Natural killer cell (primary cell): ENCODE results near the gene FBXO44. TPM values are rescaled to one million over a fixed set of nuclear protein-coding genes. Genes with fewer than 3 reads are reported as not detected.

Experiments used
- ATAC-seq, 3 donors: fragments of 150-1000 bp in 2 of 3; fragments of 200-7000 bp in 1 of 3; cut with Tn5 transposase; 1 replicate in 1 of 3; 2 replicates in 2 of 3; pipeline ENCODE4 v1.10.0; 2021; ENCODE audit warnings: mild to moderate bottlenecking in 2 of 3, moderate library complexity in 2 of 3
- DNase-seq, 2 donors: peaks; one replicate each; pipeline versions ENCODE4 v3.0.0 to v3.0.0-alpha.2; 2013 to 2021; ENCODE audit warnings: mixed read lengths in 1 of 2
- H3K27ac ChIP-seq: one replicate; pipeline ENCODE4 v1.5.1; 2013; ENCODE audit warnings: mild to moderate bottlenecking, low read length
- H3K27me3 ChIP-seq: one replicate; pipeline ENCODE4 v1.6.1; 2013; ENCODE audit warnings: low read length; ENCODE audit not compliant: control insufficient read depth, insufficient read depth
- H3K36me3 ChIP-seq: one replicate; pipeline ENCODE4 v1.6.1; 2013; ENCODE audit warnings: low read length; ENCODE audit not compliant: control insufficient read depth, insufficient read depth
- H3K4me1 ChIP-seq: one replicate; pipeline ENCODE4 v1.6.1; 2013; ENCODE audit warnings: low read length; ENCODE audit not compliant: control insufficient read depth, insufficient read depth
- H3K4me3 ChIP-seq: one replicate; pipeline ENCODE4 v1.5.1; 2013; ENCODE audit warnings: low read length
- H3K9me3 ChIP-seq: one replicate; pipeline ENCODE4 v1.6.1; 2013; ENCODE audit warnings: low read length; ENCODE audit not compliant: control insufficient read depth, insufficient read depth
- H3K27ac Mint-ChIP-seq, 2 donors: one replicate each; pipeline ENCODE4 v1.8.0; 2022; ENCODE audit warnings: mild to moderate bottlenecking in 2 of 2, mixed read lengths in 2 of 2, moderate library complexity in 1 of 2
- H3K27me3 Mint-ChIP-seq, 2 donors: one replicate each; pipeline ENCODE4 v1.8.0; 2022; ENCODE audit warnings: low read depth in 2 of 2, mixed read lengths in 2 of 2
- H3K36me3 Mint-ChIP-seq: one replicate; pipeline ENCODE4 v1.8.0; 2022; ENCODE audit warnings: mixed read lengths
- H3K4me1 Mint-ChIP-seq, 2 donors: one replicate each; pipeline ENCODE4 v1.8.0; 2022; ENCODE audit warnings: mixed read lengths in 2 of 2
- H3K4me3 Mint-ChIP-seq: one replicate; pipeline ENCODE4 v1.8.0; 2022; ENCODE audit warnings: mild to moderate bottlenecking, moderate library complexity, mixed read lengths
- H3K9me3 Mint-ChIP-seq, 2 donors: one replicate each; pipeline ENCODE4 v1.8.0; 2022; ENCODE audit warnings: mixed read lengths in 2 of 2
- WGBS: methylation state at CpG from one replicate; pipeline ENCODE4 v1.1.7; 2013; ENCODE audit warnings: missing lambda C conversion rate; ENCODE audit not compliant: insufficient coverage; 5-methylcytosine and 5-hydroxymethylcytosine counted together
- intact Hi-C: fragments of 100-400 bp; cut with micrococcal nuclease; formaldehyde crosslinking; loops from one replicate; pipeline ENCODE4 v1.14.2; 2022
- total RNA-seq, 4 donors: library from RNA; stranded (reverse); fragments of 120-200 nt in 1 of 4; gene quantifications; one replicate each; pipeline versions ENCODE4 v1.2.3 to v1.2.4, GENCODE V29; 2013 to 2022
- TF ChIP-seq, protein P1 (sequence below): fragments of 200-600 bp; IDR thresholded peaks from one replicate; pipeline ENCODE4 v1.8.0; 2022; ENCODE audit warnings: antibody characterized with exemption

FBXO44 gene
- total RNA-seq, 3 donors from 2014 or later (not counting 1 experiment from before 2014, with no cell fraction given) = 57.6 to 79.1 (median 69.8) TPM

DNA sequence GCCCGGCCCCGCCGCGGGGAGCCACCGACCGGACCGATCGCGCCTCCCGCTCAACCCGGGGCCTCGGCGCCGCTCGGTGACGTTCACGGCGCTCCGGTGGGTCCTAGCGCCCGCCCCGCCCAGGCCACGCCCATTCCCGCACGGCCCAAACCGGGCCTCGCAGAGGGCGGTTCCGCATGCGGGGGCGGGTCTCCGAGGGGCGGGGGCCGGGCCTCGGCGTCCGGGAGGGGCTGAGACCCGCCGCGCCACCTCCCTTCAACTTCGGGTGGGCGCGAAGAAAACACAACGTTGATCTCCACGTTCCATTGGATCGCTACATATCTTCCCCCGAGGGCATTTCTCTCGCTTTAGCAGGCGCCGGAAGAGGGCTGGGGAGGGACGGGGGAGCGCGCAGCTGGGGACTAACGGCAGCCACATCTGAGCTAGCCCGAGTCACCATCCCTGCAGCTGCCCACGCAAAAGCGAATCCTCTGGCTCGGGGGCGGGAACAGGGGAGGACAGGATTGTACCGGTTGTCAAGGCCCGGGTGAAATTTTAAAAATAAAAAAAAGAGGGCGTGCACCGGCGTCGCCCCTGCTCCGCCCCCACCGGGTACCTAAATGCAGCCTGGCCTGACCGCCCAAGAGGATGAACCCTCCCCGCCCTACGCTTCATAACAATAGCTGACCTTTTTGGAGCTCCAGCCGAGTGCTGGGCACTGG lies 26.5 kb downstream of the FBXO44 start, which contains the start of gene MAD2L2:
Gene MAD2L2 (minus strand): TSS at position 78 of the 701 bp plus-strand sequence. CDS start 547 bp downstream, outside the sequence.
- intact Hi-C loops = loop anchor here (5.0 kb wide), 1 partner anchor 36 kb away; no protein-coding TSS in a partner anchor

DNA sequence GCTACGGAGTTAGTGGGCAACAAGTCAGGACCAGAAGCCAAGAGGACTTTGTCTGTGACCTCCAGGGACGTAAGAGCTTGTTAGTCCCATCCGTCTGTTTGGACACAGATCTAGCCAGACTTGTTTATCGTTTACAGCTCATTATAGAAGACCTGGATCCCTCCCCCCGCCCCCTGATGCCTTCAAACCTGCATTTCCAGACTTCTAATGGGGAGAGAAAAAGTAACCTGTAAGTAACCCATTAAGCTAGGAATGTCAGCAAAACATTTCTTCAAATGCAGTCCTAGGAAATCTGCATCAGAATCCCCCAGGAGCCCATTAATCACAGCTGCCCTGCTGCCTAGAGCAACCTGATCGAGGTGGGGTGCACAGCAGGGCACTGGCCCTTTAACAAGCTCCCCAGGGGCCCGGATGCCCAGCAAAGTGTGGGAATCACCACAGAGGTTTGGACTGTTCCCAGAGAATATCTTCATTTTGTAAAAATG lies 27.7 kb downstream of the FBXO44 start:
- H3K9me3 Mint-ChIP-seq = no peaks in the 10 kb centered on the region
- peak overlapping the region in 1 of 2 donors; percentile 91 for H3K27ac Mint-ChIP-seq
- WGBS = 81% methylated on average over 6 of the region's 7 CpGs
- H3K4me1 Mint-ChIP-seq = peaks cover 5 to 24% of the 10 kb centered on the region in 2 donors
- no peaks in the 10 kb centered on the region for H3K36me3 Mint-ChIP-seq
- no peaks in the 10 kb centered on the region for H3K27me3 ChIP-seq
- intact Hi-C loops = loop anchor here (5.0 kb wide), 1 partner anchor 35 kb away; no protein-coding TSS in a partner anchor
- no peak overlapping the region for H3K4me3 ChIP-seq
- H3K27ac ChIP-seq = no peak overlapping the region
- H3K4me1 ChIP-seq = peaks cover 23% of the 10 kb centered on the region
- ATAC-seq = no peak
- TF ChIP-seq, protein P1, sequence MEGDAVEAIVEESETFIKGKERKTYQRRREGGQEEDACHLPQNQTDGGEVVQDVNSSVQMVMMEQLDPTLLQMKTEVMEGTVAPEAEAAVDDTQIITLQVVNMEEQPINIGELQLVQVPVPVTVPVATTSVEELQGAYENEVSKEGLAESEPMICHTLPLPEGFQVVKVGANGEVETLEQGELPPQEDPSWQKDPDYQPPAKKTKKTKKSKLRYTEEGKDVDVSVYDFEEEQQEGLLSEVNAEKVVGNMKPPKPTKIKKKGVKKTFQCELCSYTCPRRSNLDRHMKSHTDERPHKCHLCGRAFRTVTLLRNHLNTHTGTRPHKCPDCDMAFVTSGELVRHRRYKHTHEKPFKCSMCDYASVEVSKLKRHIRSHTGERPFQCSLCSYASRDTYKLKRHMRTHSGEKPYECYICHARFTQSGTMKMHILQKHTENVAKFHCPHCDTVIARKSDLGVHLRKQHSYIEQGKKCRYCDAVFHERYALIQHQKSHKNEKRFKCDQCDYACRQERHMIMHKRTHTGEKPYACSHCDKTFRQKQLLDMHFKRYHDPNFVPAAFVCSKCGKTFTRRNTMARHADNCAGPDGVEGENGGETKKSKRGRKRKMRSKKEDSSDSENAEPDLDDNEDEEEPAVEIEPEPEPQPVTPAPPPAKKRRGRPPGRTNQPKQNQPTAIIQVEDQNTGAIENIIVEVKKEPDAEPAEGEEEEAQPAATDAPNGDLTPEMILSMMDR = no peak
- DNase-seq = no peak
- H3K4me3 Mint-ChIP-seq = peak overlapping the region; percentile 92
- no peaks in the 10 kb centered on the region for H3K27me3 Mint-ChIP-seq
- H3K9me3 ChIP-seq = no peaks in the 10 kb centered on the region
- H3K36me3 ChIP-seq = no peaks in the 10 kb centered on the region

More for the DNA sequence above, 26.5 kb downstream of the FBXO44 start, which contains the start of gene MAD2L2:
- H3K27me3 ChIP-seq = no peaks in the 10 kb centered on the region
- TF ChIP-seq, protein P1 = no peak
- H3K27ac Mint-ChIP-seq = peak within 1 kb of the TSS; percentile 62 to 91
- peak within 1 kb of the TSS; percentile 61 for H3K27ac ChIP-seq
- under 1% methylated on average over 71 of the region's 71 CpGs for WGBS
- no peaks in the 10 kb centered on the region for H3K36me3 ChIP-seq
- H3K9me3 ChIP-seq = no peaks in the 10 kb centered on the region
- H3K36me3 Mint-ChIP-seq = no peaks in the 10 kb centered on the region
- peak; percentile 92 to 96 (median 93) for ATAC-seq
- peaks cover 23% of the 10 kb centered on the region for H3K4me1 ChIP-seq
- peaks cover 5 to 24% of the 10 kb centered on the region in 2 donors for H3K4me1 Mint-ChIP-seq
- DNase-seq = peak; percentile 90 to 93
- no peaks in the 10 kb centered on the region for H3K9me3 Mint-ChIP-seq
- peak within 1 kb of the TSS; percentile 92 for H3K4me3 Mint-ChIP-seq
- H3K27me3 Mint-ChIP-seq = no peaks in the 10 kb centered on the region
- H3K4me3 ChIP-seq = peak within 1 kb of the TSS; percentile 98

DNA sequence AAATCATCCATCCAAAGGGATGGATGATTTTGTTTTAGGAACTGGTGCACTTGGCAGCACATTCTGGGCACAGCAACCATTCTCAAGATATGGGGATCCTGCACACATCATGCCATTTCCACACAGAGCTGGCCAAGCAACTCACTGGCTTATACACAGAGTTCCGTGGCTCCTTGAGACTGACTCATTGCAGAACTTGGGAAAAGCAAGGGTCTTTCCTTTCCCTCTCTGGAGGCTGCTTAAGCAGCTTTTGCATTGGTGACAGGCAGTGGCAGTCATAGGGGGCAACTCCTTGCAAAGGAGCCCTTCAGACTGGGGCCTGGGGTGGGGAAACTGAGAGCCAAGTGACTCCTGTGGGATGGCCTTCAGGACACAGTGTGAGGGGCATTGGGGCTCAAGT lies 28.1 kb downstream of the FBXO44 start:
- Histone ChIP-seq H3K27ac (no peak overlapping the region), H3K4me3 (no peak overlapping the region), H3K36me3 (no peaks in the 10 kb centered on the region), H3K9me3 (no peaks in the 10 kb centered on the region), H3K4me1 (peaks cover 23% of the 10 kb centered on the region), H3K27me3 (no peaks in the 10 kb centered on the region)
- H3K27me3 Mint-ChIP-seq = no peaks in the 10 kb centered on the region
- WGBS = 94% methylated on average over 1 of the region's 1 CpG
- peaks cover 5 to 24% of the 10 kb centered on the region in 2 donors for H3K4me1 Mint-ChIP-seq
- TF ChIP-seq, protein P1 = no peak
- intact Hi-C loops = loop anchor here (5.0 kb wide), 1 partner anchor 35 kb away; no protein-coding TSS in a partner anchor
- no peaks in the 10 kb centered on the region for H3K36me3 Mint-ChIP-seq
- H3K9me3 Mint-ChIP-seq = no peaks in the 10 kb centered on the region
- DNase-seq = no peak
- H3K4me3 Mint-ChIP-seq = no peak overlapping the region
- no peak for ATAC-seq
- no peak overlapping the region for H3K27ac Mint-ChIP-seq
